Esophagus muscularis mucosa (tissue), 3 donors: ENCODE data around the gene ARID3A.

Source experiments
- POLR2A ChIP-seq: fragments of 450-650 bp; IDR thresholded peaks from one replicate; pipeline ENCODE4 v1.6.1; 2017; ENCODE audit warnings: antibody characterized with exemption, moderate library complexity, mild to moderate bottlenecking, low read depth
- TF ChIP-seq, protein P1 (sequence below), 3 experiments: fragments of 200-600 bp in 2 of 3; fragments of 450-650 bp in 1 of 3; sonication (generic) in 2 of 3; IDR thresholded peaks; one replicate each; pipeline ENCODE4 v1.5.1; 2017 to 2019; ENCODE audit warnings: antibody characterized with exemption in 3 of 3, mild to moderate bottlenecking in 2 of 3, moderate library complexity in 1 of 3

DNA sequence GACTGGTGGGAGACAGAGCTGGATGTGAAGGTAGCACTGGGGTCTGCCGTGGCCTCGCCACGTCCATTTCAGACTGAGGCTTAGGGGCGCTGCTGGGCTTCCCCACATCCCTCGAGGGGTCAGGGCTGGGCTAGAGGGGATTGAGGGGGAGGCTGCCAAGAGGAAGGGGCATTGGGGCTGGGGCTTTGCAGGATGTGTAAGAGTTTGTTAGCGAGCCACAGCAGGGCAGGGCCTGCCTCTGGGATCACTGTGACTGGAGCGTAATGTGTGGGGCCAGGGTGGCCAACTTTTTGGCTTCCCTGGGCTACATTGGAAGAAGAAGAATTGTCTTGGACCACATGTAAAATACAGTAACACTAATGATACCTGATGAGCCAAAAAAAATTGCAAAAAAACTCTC is 14.1 kb downstream of the ARID3A start:
- TF ChIP-seq, protein P1, sequence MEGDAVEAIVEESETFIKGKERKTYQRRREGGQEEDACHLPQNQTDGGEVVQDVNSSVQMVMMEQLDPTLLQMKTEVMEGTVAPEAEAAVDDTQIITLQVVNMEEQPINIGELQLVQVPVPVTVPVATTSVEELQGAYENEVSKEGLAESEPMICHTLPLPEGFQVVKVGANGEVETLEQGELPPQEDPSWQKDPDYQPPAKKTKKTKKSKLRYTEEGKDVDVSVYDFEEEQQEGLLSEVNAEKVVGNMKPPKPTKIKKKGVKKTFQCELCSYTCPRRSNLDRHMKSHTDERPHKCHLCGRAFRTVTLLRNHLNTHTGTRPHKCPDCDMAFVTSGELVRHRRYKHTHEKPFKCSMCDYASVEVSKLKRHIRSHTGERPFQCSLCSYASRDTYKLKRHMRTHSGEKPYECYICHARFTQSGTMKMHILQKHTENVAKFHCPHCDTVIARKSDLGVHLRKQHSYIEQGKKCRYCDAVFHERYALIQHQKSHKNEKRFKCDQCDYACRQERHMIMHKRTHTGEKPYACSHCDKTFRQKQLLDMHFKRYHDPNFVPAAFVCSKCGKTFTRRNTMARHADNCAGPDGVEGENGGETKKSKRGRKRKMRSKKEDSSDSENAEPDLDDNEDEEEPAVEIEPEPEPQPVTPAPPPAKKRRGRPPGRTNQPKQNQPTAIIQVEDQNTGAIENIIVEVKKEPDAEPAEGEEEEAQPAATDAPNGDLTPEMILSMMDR (IDR thresholded peaks at IDR 0.05) = no peak
- no peak for TF ChIP-seq POLR2A
